Motor neuron (in vitro differentiated cells): ENCODE measurements around the gene BIRC5. TPM values are rescaled to one million over a fixed set of nuclear protein-coding genes. Genes with fewer than 3 reads are reported as not detected.
"Not testable (repeated sequence)": the region's sequence is repeated elsewhere in the genome, so short reads cannot be mapped to it uniquely, and the experiment has no call there.

Experiments
- ATAC-seq, 8 experiments: fragments of 200-7000 bp; cut with Tn5 transposase; replicated peaks in 6 of 8; 2 replicates each; pipeline ENCODE4 v1.8.0; 2021; ENCODE audit warnings: mild to moderate bottlenecking in 8 of 8, moderate library complexity in 8 of 8
- H3K27ac ChIP-seq, 2 donors: fragments of 250-450 bp; sonication (Bioruptor Pico); 2 replicates each; pipeline ENCODE4 v1.9.0; 2021; ENCODE audit warnings: antibody characterized with exemption in 2 of 2, mild to moderate bottlenecking in 2 of 2, moderate library complexity in 1 of 2
- H3K4me1 ChIP-seq, 2 donors: fragments of 250-450 bp; sonication (Bioruptor Pico); replicated peaks in 1 of 2; 2 replicates each; pipeline ENCODE4 v1.6.1; 2021; ENCODE audit warnings: antibody characterized with exemption in 2 of 2, mild to moderate bottlenecking in 2 of 2, moderate library complexity in 1 of 2
- H3K4me3 ChIP-seq, 5 donors: fragments of 250-450 bp; sonication (Bioruptor Pico); 2 replicates each; pipeline ENCODE4 v1.9.0; 2021; ENCODE audit warnings: antibody characterized with exemption in 5 of 5, mild to moderate bottlenecking in 5 of 5, moderate library complexity in 4 of 5
- WGBS, 10 experiments: fragments of 450-650 bp; shearing (Covaris generic); methylation state at CpG; one replicate each; pipeline ENCODE4 v1.0.0; 2022; 5-methylcytosine and 5-hydroxymethylcytosine counted together
- in situ Hi-C, 9 experiments: fragments of 400-800 bp; cut with MboI; loops; one replicate each; pipeline ENCODE4 v1.15.0; 2021; ENCODE audit warnings: low sequenced_read_pairs in 9 of 9, low pct_unique_long_range_greater_than_20kb in 2 of 9; ENCODE audit not compliant: unreplicated experiment in 9 of 9
- total RNA-seq, 8 experiments: library from RNA; unstranded; fragments of 300-600 nt; gene quantifications; 2 replicates each; pipeline versions ENCODE4 v1.2.3 to v1.2.4, GENCODE V29; 2022

The BIRC5 gene
- total RNA-seq, 8 experiments from 2014 or later, result 0.46 to 72.6 (median 3.1) TPM

GRCh38 chr17:78252701-78253635 lies 38.9 kb downstream of the BIRC5 start:
- 0 to 100% (median 82%) methylated on average over 1 to 6 of the region's 15 CpGs; no CpG with 5 or more reads in 2 of the 10 experiments for WGBS, 10 experiments
- Histone ChIP-seq H3K4me1 (peaks cover 36% of the 10 kb centered on the region in 2 donors), H3K4me3 (peak overlapping the region in 1 of 5 donors; percentile 57), H3K27ac (no peak overlapping the region)
- ATAC-seq, result no peak
- in situ Hi-C loops, result no loop called here

GRCh38 chr17:78253636-78253945 lies 39.5 kb downstream of the BIRC5 start:
- 60 to 90% (median 82%) methylated on average over 1 to 11 of the region's 12 CpGs; no CpG with 5 or more reads in 4 of the 10 experiments for WGBS, 10 experiments
- H3K27ac ChIP-seq, result peak overlapping the region; percentile 93
- H3K4me3 ChIP-seq, result peak overlapping the region; percentile 46 to 85 (median 57)
- ATAC-seq, in situ Hi-C loops: not testable (repeated sequence)
- H3K4me1 ChIP-seq, result peaks cover 42% of the 10 kb centered on the region in 2 donors

GRCh38 chr17:78253946-78254672 lies 40.1 kb downstream of the BIRC5 start:
- ATAC-seq, result peak; percentile 58 to 84 (median 78)
- H3K27ac ChIP-seq, result peak overlapping the region; percentile 93
- in situ Hi-C loops, result no loop called here
- H3K4me3 ChIP-seq, result peak overlapping the region; percentile 46 to 85 (median 57)
- H3K4me1 ChIP-seq, result peaks cover 42% of the 10 kb centered on the region in 2 donors
- 2 to 56% (median 25%) methylated on average over 2 to 38 of the region's 73 CpGs; no CpG with 5 or more reads in 4 of the 10 experiments for WGBS, 10 experiments

DNA sequence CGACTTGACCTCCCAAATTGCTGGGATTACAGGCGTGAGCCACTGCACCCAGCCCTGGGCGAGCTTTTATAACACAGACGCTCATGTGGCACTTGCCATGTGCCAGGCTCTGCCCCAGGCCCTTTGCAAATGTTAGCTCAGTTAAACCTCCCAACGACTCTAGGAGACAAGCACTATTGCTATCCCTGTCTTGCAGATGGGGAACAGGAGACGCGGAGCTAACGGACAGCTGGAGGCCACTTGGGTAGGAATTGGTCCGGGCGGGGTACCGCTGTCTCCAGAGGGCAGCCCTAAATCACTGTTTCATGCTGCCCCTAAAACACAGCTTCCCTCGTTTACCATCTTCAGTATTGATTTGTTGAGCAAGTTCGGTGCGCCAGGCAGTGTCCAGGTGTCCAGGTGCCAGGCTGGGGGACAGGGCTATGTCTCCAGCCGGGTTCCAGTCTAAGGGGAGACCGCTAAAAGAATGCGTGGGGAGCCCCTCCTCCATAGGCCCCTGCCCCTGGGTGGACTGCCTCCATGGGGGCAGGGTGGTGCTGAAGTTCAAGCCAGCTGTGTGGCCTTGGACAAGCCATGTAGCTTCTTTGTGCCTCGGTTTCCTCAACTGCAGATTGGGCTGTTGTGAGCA lies 41.1 kb downstream of the BIRC5 start:
- 16 to 100% (median 91%) methylated on average over 1 to 11 of the region's 18 CpGs; no CpG with 5 or more reads in 1 of the 10 experiments for WGBS, 10 experiments
- no peak for ATAC-seq
- no peak overlapping the region for H3K4me3 ChIP-seq
- H3K4me1 ChIP-seq, result peaks cover 42% of the 10 kb centered on the region in 2 donors
- H3K27ac ChIP-seq, result no peak overlapping the region
- in situ Hi-C loops, result no loop called here

- 60 to 71% methylated on average over 2 to 3 of the region's 14 CpGs; no CpG with 5 or more reads in 8 of the 10 experiments for WGBS, 10 experiments
- no peak for ATAC-seq
- H3K27ac ChIP-seq, result no peak overlapping the region
- in situ Hi-C loops, result no loop called here
- H3K4me3 ChIP-seq, result no peak overlapping the region
- H3K4me1 ChIP-seq, result peaks cover 36 to 37% of the 10 kb centered on the region in 2 donors
Measured at GRCh38 chr17:78255953-78256706, 42.1 kb downstream of the BIRC5 start.

DNA sequence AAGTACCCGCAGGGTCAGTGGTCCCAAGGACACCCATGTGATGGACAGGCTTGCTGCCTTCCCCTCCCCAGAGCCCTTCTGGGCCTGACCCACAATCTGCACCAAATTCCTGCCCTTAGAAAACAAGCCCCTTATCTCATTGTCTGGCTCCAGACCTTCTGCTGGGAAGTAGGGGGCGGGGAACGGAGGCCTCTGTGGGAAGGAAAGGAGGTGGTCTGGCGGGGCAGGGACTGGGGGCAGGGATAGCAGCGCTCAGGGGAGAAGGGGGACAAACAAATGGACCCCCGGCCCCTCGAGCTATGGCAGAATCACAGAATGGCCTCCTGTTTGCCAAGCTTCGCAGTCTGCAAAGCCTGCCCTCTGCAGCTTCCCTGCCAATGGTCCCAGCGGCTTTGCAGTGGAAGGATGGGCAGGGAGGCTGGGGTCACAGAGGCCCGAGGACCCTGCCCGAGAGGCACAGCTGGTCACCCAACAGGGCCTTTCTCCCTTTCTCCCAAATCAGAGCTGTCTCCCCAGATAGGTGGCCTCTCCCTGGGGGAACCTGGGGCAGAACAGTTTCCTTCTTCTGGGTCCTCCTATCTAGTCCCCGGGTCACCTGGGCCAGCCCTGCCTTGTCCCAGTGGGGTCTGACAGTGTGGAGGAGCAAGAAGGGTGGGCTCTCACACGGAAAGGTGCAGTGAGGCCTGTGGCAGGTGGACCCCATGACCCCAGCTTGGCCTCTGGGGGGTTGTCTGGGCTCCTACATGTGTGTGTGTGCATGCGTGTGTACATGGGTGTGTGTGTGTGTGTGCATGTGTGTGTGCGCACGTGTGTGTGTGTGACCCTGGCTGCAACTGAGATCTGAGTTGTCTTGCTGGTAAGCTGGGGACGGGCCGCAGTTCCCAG lies 42.9 kb downstream of the BIRC5 start:
- ATAC-seq, result no peak
- H3K4me3 ChIP-seq, result no peak overlapping the region
- H3K27ac ChIP-seq, result no peak overlapping the region
- WGBS, 10 experiments, result 14 to 73% (median 60%) methylated on average over 1 to 8 of the region's 18 CpGs; no CpG with 5 or more reads in 5 of the 10 experiments
- H3K4me1 ChIP-seq, result peaks cover 35 to 36% of the 10 kb centered on the region in 2 donors
- in situ Hi-C loops, result no loop called here

DNA sequence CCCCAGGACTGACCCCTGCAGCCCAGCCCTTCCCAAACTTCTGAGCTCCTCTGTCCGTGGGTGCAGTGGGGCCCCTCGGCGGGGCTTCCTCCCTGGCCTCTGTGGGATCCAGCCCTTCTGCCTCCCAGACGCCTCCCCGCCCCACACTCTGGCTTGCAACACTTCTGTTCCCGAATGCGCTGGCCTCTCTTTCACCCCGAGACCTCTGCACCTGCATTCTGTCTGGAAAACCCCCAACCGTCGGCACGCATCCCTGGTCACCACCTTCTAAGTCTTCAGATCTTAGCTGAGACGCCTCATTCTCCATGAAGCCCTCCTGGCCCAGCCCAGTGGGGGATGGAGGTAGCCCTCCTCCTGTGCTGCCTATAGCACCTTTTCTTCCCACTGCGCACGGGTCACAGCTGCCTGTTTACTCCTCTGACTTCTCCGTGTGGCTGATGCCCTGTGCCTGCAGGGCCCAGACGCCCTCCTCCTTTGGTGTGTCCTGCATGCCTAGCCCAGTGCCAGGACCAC lies 43.8 kb downstream of the BIRC5 start:
- in situ Hi-C loops, result no loop called here
- WGBS, 10 experiments, result 21 to 27% (median 25%) methylated on average over 2 to 7 of the region's 16 CpGs; no CpG with 5 or more reads in 7 of the 10 experiments
- no peak overlapping the region for H3K4me3 ChIP-seq
- peak in 7 of 8 experiments; percentile 3 to 45 (median 9) for ATAC-seq
- H3K27ac ChIP-seq, result no peak overlapping the region
- peaks cover 35 to 37% of the 10 kb centered on the region in 2 donors for H3K4me1 ChIP-seq

- Histone ChIP-seq H3K4me3 (no peak overlapping the region), H3K4me1 (peaks cover 28 to 38% of the 10 kb centered on the region in 2 donors), H3K27ac (no peak overlapping the region)
- 60 to 80% methylated on average over 1 to 9 of the region's 23 CpGs; no CpG with 5 or more reads in 8 of the 10 experiments for WGBS, 10 experiments
- in situ Hi-C loops, result no loop called here
- peak in 5 of 8 experiments; percentile 1 to 73 (median 40) for ATAC-seq
Measured at GRCh38 chr17:78258323-78259191, 44.5 kb downstream of the BIRC5 start.

- Histone ChIP-seq H3K27ac (no peak overlapping the region), H3K4me3 (no peak overlapping the region), H3K4me1 (peaks cover 26 to 34% of the 10 kb centered on the region in 2 donors)
- no peak for ATAC-seq
- WGBS, 10 experiments, result 17 to 90% (median 66%) methylated on average over 1 to 5 of the region's 10 CpGs; no CpG with 5 or more reads in 7 of the 10 experiments
- in situ Hi-C loops, result no loop called here
Measured at GRCh38 chr17:78259192-78259554, 45.1 kb downstream of the BIRC5 start.

- no peak overlapping the region for H3K4me3 ChIP-seq
- in situ Hi-C loops, result no loop called here
- 30 to 60% (median 56%) methylated on average over 2 to 7 of the region's 23 CpGs; no CpG with 5 or more reads in 7 of the 10 experiments for WGBS, 10 experiments
- H3K27ac ChIP-seq, result no peak overlapping the region
- peaks cover 14 to 21% of the 10 kb centered on the region in 2 donors for H3K4me1 ChIP-seq
- peak in 5 of 8 experiments; percentile 24 to 36 (median 31) for ATAC-seq
Measured at GRCh38 chr17:78263063-78263735, 49.1 kb downstream of the BIRC5 start.
